Stimulated activated CD8-positive, alpha-beta memory T cell treated with anti-CD3 and anti-CD28 coated beads, Interleukin-15, amount 100 ng/mL, for 48 hours (primary cell): ENCODE measurements around the gene NFKBIL1.
"Not testable (repeated sequence)": the region's sequence is repeated elsewhere in the genome, so short reads cannot be mapped to it uniquely, and the experiment has no call there.

Source experiments
- DNase-seq, 2 donors: peaks; one replicate each; pipeline ENCODE4 v3.0.0-alpha.2; 2020; ENCODE audit warnings: low read depth in 2 of 2

Gene NFKBIL1

DNA sequence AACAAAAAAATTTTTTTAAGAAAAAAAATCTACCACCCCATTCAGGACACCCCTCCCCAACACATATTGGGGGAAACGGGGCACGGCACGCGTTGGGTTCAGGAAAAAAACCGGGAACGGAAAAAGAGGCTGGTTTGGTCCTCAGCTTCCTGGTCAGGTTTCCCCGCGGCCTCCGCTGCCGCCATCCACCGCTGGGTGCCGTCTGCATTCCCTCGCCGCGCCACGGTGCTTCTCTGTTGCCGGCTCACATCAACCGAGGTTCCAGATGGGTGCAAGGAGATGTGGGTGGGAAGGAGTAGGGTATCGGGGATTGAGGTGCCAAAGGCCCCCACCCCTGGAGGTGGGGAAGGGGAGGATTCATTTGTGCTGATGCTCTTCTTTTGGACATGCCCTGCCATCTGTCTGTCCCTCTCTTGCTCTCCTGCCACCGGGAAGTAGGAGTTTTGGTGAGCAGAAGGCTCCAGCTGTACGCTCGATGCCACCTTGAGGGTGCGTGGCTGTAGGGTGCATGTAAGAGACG lies 12.8 kb upstream of the NFKBIL1 start:
- no peak for DNase-seq

DNA sequence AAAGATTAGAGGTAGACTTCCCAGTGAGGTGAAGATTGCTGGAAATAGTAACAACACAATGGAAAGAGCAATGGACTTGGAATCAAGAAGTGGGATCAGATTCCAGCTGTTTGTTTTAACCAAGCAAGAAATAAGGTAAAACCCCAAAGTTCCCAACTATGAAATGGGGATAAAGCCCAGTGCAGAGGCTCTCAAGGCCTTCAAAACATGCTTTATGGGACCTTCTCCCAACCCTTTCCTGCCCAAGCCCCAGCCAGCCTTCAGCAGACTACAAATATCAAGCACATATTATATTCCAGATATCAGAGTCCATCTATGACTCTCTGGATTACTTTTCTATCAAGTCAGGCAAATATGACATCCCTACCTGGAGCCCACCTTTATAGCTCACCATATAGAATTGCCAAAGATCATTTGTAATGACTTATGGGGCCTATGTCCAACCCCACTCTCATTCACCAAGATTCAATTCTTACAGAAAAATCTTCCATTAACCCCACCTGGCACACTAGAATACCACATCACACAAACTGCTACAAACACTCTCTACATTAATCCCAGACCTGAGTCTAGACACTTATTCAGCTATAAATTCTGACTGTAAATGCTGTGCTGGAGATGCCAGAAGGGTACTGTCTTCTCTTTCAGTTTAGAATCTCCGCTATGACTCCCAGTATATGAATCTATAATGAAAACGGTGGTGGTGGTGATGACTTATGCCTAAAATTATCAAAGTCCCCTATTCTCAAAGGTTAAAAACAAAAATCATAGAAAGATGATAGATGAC lies 11.7 kb upstream of the NFKBIL1 start:
- DNase-seq: no peak

GRCh38 chr6:31538805-31539400 lies 8.5 kb upstream of the NFKBIL1 start:
- DNase-seq: no peak

DNA sequence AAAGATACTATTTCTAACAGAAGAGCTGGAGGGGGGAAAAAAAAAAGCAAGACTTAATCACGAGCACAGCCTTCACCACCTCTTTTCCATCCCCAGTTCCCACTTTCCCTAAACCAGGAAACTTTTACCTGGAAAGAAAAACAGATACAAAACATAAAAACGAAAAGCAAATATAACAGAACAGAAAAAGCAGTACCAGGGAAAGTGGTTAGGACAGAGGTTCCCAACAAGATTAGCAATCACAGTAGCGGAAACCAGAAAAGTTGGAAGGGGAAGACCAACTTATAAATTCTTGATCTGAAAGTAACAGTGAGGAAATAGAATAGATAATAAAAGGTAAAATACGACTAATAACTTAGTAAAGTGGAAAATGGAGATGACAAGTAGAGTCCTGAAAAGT lies 6.8 kb upstream of the NFKBIL1 start:
- no peak for DNase-seq

DNA sequence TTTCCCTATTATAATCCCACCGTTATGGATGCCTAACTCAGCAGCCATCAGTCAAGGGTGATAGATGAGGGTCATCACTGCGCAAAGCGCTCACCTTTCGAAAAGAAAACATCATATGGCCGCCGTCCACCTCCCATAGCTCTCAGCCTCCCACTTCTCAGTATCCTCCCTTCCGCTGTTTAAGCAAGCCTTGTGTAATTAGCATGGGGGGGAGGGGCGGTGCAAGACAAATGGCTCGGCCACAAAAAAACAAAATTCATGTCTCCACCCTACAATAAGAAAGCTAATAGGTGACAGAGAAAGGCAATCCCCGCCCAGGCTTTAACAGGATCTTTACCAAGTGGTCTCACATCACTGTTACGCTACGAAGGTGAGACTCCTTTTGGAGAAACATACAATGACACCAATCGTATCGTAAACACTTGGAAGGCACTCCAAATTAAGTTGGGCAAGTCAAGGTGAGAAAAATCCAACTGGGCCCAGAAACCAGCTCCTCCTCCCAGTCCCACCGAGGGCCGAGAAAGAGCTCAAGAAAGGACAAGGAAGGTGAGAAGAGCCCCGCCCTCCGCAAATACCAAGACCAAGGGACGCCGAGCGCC lies 6.2 kb upstream of the NFKBIL1 start:
- DNase-seq: peak in 1 of 2 donors; percentile 32

GRCh38 chr6:31541658-31542521 lies 5.5 kb upstream of the NFKBIL1 start, which contains the start of gene DDX39B:
DDX39B (minus strand) TSS chr6:31542003; CDS start chr6:31540532, 1,471 bp downstream.
- DNase-seq: peak; percentile 92 to 93

- no peak for DNase-seq
Measured at GRCh38 chr6:31543639-31544038, 3.8 kb upstream of the NFKBIL1 start.

DNA sequence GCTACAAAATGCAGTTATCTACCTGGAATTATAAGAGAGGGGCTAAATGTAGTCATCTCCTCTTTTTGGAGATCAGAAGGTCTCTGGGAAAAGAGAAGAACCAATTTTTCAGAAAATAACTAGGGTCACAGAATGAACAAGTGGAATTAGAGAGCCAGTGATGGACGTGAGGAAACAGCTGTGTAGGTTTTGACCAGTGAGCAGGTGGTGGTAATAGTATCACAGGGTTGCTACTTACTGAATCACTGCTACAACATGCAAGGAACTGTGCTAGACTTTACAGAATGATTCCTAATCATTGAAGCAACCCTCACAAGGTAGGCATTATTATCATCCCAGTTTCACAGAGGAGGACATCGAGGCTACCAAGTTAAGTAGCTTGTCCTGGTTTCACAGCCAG lies 2.7 kb upstream of the NFKBIL1 start:
- no peak for DNase-seq

- DNase-seq: no peak
Measured at GRCh38 chr6:31545291-31545690, 2.1 kb upstream of the NFKBIL1 start.

DNA sequence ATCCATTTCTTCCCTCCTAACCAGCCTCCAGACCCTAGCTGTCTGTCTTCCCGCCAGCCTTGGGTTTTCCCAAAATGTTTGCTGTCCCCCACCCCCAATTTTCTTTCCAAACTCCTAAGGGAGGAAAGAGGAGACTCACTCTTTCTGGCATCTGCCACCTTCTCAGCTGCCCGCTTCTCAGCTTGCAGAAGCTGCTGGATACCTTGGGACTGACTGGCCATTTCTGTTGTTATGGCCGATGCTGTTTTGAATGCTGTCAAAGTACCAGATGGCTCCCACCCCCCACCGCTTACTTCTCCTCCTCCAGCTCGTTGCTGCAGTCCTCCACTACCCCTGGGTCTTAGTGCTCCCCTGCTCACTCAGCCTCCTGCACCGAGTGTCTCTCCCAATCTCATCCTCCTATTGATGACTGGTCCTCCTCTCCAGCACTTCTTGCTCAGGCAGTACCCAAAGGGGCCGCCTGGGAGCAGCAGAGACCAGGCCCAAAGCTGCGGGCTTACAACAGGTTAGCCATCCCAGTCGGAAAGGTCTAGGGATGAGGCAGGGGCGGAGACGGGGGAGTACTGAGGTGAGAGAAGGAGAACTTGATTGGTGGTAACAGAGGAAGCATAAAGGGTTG lies 960 bp upstream of the NFKBIL1 start, which contains the start of gene ATP6V1G2:
ATP6V1G2 (minus strand) TSS at position 270 of the 619 bp plus-strand sequence; CDS start at position 221, 49 bp downstream.
- DNase-seq: peak; percentile 84 to 88

GRCh38 chr6:31547727-31548543 lies 527 bp downstream of the NFKBIL1 start:
- no peak for DNase-seq

- DNase-seq: no peak
Measured at GRCh38 chr6:31548544-31548873, 1.1 kb downstream of the NFKBIL1 start.

- not testable (repeated sequence) for DNase-seq
Measured at GRCh38 chr6:31551371-31551770, 4.0 kb downstream of the NFKBIL1 start.

DNA sequence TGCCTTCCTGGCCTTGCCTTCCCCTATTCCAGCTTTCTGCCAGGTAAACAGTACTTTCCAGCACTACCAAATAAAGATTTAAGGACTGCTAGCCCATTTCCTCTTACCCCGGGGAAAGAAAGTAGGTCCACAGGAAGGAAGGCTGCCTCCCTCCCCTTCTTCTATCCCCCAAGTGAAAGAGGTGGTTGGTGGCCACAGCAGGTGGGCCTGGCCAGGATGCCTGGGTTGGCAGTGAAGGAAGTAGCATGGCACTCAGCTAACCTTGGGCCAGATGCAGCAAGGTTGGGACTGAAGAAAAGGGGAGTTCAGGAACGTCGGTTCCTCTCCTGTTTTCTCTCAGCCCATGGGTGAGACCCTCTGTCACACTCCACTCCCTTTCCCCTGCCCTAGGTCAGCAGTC lies 8.9 kb downstream of the NFKBIL1 start:
- DNase-seq: no peak

DNA sequence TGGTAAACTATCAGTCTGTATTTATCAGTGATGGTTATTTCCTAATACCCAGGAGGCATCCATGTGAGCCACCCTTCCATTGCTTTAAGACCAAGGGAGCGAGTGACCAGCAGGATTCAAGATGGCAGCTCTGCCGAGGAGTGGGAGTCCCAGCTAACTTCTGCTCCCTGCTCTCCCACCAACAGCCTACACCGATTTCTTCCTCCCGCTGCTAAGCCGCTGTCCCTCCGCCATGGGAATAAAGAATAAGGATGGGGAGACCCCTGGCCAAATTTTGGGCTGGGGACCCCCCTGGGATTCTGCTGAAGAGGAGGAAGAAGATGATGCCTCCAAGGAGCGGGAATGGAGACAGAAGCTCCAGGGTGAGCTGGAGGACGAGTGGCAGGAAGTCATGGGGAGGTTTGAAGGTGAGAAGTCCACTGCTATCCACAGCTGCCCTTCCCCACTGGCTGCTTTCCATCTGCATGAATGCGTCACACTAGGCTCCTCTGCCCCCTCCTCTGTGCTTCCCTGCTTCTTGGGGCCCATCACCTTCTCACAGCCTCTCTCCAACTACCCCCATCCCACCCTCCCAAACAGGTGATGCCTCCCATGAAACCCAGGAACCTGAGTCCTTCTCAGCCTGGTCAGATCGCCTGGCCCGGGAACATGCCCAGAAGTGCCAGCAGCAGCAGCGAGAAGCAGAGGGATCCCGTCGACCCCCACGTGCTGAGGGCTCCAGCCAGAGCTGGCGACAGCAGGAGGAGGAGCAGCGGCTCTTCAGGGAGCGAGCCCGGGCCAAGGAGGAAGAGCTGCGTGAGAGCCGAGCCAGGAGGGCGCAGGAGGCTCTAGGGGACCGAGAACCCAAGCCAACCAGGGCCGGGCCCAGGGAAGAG lies 10.3 kb downstream of the NFKBIL1 start:
- no peak for DNase-seq

GRCh38 chr6:31558318-31558625 lies 10.9 kb downstream of the NFKBIL1 start:
- no peak for DNase-seq

DNA sequence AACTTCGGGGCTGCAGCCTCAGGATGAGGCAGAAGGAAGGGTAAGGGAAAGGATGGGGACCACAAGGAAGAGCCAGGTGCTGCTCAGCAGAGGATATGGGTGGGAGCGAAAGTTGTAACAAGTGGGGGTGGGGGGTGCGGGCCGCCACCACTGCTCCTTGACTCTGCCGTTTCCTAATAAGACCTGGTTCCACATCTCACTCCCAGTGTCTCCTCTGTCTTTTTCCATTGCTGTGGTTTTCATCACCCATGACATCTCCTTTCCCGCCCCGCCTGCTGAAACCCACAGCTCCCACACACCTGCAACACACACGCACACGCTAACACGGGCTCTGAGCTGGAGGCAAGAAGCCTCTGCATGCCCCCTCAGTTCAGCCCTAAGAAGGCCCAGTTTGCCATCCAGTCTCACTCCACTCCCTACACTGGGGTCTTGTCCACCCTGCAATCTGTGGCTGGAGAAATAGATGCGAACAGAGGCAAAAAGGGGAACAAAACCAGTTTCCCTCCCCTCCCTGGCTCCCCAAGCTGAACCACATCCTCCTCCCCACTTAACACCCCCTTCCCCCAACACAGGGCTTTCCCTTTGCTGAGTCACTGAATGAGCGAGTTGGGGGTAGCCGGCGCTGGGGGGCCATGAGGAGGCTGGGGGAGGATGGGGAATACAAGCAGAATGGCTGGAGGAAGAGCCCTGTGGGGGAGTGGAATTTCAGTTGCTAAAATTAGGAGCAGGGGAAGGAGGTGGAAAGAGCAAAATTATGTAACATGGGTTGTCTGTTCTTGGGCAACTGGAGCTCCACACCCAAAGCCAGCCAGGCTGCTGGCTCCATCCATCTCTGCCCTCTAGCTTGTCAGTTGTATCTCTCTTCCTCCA lies 11.5 kb downstream of the NFKBIL1 start:
- DNase-seq: peak in 1 of 2 donors; percentile 66

DNA sequence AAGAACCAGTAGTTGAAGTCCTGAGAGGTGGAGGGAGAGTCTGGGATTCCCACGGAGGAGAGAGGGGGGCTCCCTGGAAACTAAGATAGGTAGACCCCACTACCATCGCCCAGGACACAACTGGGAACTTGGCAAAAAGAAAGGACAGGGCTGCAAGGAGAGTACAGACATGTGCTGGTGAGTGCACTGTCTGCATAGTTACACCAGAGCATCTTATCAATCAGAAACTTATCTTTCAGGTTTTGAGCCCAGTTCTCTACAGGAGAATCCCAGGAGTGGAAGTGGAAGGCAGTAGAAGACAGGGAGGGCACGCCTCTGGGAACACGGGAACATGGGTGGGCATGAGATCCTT lies 12.2 kb downstream of the NFKBIL1 start:
- no peak for DNase-seq
